ENCODE results near the gene HECTD4.

DNA sequence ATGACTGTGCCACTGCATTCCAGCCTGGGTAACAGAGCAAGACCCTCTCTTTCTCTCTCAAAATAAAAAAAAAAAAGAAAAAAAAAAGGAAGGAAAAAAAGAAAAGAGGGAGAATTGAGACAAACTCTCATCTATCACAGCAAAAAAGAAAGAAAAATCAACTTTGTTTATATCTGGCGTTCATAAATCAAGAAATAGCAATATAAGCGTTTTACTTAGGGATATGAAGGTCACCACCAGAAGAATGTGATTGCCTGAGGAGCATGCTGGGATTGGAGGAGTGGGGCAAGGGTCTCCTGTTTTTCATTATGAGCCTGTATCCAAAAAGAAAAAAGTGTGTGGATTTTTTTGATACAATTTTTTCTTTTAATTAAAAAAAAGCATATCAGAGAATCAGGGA, 78.4 kb downstream of the HECTD4 start:
- TF ChIP-seq, protein P1, sequence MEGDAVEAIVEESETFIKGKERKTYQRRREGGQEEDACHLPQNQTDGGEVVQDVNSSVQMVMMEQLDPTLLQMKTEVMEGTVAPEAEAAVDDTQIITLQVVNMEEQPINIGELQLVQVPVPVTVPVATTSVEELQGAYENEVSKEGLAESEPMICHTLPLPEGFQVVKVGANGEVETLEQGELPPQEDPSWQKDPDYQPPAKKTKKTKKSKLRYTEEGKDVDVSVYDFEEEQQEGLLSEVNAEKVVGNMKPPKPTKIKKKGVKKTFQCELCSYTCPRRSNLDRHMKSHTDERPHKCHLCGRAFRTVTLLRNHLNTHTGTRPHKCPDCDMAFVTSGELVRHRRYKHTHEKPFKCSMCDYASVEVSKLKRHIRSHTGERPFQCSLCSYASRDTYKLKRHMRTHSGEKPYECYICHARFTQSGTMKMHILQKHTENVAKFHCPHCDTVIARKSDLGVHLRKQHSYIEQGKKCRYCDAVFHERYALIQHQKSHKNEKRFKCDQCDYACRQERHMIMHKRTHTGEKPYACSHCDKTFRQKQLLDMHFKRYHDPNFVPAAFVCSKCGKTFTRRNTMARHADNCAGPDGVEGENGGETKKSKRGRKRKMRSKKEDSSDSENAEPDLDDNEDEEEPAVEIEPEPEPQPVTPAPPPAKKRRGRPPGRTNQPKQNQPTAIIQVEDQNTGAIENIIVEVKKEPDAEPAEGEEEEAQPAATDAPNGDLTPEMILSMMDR (IDR thresholded peaks at IDR 0.05): no peak
- no peak for TF ChIP-seq EZH2 (IDR thresholded peaks at IDR 0.05; ENCODE audit: borderline replicate concordance, insufficient read depth, low read depth, low read length, poor library complexity, severe bottlenecking)

All from B cell (primary cell).